NCI-H510A (cell line): ENCODE measurements around the gene UMODL1.

Experiments used
- DNase-seq: peaks from one replicate; lab custom pipeline; 2025; lab: John Stamatoyannopoulos, UW

UMODL1 gene

DNA sequence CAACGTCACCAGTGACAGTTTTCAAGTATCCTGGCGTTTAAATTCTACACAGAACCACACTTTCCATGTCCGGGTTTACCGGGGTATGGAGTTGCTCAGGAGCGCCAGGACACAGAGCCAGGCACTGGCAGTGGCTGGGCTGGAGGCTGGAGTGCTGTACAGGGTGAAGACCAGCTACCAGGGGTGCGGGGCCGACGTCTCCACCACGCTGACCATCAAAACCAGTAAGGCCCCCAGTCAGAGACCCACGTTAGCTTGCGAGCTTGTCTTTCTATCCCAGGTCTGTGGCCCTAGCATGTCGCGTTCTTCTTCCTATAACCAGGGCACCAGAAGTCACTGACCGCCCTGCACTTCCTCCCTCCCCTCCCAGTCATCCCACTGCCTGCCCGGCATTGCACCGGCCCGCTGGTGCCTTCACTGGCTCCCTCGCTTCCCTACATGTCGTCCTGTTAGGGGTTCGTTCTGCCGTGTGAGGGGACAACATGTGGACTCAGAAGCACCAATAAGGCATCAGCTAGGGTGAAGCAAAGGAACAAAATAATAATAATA, 27.9 kb downstream of the UMODL1 start:
- no peak for DNase-seq

DNA sequence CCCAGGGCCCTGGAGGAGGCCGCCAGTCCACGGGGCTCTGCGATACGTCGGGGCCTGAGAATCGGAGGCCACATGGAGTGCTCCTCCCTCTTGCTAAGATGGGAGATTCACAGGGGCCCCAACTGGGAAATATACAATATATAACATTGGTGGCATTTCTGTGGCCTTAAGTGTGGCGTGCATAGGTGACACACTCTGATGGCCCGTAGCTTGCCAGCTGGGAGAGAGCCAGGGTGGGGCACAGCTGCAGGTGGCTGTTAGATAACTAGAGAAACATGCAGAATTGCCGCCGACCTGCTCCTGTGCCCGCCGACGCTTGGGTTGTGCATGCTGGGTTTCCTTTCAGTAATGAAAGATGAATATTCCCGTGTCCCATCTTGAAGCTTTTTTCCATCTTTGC, 30.1 kb downstream of the UMODL1 start:
- DNase-seq: no peak

DNA sequence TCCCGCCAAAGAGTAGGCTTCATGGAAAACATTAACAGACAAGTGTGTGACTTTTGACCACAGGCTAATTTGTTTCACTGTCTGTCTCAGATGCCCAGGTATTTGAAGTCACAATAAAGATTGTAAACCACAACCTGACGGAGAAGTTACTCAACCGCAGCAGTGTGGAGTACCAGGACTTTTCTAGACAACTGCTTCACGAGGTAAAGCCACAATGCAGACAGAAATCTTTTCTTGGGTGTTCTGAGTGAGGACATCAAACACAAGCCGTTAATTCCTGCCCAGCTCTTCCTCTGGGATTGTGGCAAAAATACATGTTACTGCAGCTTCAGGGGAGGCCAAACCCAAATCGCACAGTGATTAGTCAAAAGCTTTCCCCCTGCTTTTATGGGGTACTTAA, 31.0 kb downstream of the UMODL1 start:
- no peak for DNase-seq

DNA sequence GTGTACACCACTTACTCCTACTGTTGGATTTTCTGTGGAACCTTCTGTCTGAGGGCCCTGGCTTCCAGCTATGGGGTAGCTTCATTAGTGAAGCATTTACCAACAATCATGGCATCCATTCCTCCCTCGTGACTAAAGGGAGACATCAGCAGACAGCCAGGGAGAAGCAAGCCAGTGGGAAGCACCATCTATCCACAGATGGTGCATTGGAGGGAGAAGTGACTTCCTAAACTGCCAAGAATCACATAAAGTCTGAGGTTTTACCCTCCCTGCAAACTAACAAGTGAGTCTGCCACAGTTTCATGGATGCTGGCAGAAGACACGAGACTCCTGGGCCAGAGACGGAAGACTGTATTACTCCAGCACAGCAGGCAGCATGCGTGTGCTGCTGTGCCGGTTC, 31.4 kb downstream of the UMODL1 start:
- DNase-seq: no peak

DNA sequence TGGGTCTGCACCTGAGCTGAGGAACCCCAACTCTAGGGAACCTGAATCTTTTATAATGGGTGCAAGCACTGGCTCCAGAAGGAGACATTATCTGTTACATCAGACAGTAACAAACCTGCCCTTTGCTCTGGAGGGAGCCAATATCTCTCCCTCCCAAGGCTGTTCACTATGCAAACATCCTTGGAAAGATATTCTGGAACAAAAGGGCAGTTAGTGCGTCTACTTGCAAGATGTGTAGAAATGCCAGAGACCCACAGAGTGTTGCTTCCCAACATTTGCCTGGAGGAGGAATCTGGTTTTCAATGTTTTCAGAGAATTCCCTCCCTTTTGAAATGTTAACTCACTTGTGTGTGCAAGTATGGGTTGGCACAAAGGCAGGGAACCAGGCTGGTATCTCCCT, 31.9 kb downstream of the UMODL1 start:
- no peak for DNase-seq

DNA sequence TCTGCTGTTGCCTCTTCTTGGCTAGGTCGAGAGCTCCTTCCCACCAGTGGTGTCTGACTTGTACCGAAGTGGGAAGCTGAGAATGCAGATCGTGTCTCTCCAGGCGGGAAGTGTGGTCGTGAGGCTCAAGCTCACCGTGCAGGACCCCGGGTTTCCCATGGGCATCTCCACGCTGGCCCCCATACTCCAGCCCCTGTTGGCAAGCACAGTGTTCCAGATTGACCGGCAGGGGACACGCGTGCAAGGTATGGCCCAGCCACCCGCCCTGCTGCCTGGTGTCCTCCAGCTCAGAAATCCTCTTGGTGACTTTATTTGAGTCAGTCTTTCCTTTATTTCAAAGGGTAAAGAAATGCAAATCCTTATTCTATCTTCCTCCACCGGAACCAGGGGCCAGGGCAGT, 32.7 kb downstream of the UMODL1 start:
- DNase-seq: no peak

DNA sequence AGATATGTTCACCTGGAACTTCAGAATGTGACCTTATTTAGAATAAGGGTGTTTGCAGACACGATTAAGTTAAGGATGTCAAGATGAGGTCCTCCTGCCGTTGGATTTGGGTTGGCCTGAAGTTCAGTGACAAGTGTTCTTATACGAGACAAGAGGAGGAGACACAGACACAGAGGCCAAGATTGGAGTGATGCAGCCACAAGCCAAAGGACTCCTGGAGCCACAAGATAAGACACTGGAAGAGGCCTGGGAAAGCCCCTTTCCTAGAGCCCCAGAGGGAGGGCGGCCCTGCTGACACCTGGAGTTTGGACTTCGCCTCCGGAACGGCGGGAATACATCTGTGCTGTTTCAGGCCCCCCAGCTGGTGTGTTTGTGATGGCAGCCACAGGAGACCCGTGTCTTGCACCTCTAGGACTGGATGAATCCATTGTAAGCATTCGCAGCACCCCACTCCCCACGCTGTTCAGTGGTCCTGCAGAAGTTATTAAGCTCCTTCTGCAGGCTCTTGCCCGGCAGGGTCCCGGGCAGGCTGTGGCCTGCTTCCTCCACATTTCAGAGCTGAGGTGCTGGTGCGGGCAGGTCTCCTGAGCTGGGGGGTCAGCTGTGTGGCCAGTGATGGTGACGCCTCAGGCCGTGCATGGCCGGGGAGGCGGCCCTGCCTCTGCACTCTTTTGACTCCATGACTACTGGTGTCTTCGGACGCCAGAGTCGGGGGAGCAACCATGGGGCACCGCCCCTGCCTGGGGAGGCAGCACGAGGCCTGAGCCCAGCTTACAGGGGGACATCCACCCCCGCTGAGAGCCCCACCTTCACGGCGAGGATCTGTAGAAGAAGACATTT, 34.6 kb downstream of the UMODL1 start:
- no peak for DNase-seq

DNA sequence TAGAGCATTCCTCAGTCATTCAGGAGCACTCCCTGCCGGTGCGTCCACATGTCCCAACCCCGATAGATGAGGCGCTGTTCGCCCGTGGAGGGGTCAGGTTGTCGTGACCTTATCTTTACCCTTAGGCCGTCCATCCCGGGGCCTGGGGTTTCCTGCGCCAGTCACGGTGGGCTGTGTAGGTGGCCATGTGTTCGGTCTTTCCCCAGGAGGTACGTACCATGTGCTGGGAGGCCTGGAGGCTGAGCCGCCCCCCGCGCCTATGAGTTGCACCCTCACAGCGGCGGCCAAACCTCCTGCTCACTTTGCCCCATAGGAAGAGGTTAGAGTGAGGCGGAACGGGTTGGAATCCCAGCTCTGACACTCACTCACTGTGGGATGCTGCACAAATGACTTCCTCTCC, 35.3 kb downstream of the UMODL1 start:
- DNase-seq: no peak

DNA sequence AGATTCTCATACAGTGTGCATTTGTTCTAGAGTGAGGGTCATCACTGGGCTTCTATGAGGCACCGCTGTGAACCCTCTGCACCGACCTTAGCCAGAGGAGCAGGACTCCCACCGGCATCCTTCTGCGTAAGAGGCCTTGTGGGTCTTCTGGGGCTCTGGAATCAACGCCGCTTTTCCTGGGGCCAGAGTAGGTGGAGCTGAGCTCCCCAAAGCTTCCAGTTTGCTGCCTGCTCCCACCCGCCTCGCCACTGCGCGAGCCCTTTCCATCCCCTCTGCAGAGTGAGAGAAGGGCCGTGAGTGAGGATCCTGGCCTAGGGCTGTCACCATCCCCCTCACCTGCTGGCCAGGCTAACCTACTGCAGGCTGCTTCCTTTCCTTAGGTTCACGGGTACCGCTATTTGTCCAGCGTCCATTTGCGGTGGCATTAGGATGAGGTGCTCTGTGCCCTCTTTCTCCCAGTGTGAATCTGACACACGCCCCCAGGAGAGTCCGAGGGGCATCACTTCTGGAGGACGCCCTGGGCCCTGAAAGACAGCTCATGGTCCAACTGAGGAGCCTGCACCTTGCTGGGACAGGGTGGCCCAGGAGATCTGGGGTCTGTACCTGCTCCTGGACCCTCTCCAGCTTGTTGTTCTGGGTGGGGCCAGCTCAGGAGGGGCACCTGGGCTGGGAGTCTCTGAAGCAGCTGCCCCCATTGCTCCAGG, 36.2 kb downstream of the UMODL1 start:
- no peak for DNase-seq

DNA sequence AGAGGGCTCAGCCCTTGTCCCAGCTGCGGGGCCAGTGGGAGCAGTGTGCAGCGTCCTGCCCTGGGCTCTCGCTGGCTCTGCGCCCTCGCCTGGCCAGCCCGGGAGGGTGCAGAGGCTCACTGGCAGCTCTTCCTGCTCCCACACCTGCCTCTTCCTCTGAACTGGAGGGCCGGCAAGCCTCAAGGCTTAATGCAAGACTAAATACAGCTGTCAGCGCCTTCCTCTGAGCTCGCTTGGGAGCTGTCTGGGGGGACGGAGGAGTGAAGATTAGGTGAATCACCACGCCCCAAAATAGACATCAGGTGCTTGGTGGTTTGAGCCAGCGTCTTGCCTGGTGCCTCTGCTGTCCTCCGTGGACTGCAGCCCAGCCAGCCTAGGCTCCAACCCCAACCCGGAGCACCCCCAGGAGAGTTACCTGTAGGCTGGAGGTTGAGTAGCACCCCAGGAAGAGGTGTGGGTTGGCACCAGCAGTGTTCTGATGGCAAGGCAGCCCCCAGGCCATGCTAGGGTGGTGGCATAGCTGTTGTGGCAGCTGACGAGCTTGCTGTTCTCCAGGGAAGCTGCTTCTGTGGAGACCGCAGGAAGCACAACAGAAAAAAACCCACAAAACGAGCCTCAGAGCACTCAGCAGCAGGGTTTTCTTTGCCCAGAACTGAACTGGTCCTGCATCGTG, 36.9 kb downstream of the UMODL1 start:
- peak; percentile 72 for DNase-seq

DNA sequence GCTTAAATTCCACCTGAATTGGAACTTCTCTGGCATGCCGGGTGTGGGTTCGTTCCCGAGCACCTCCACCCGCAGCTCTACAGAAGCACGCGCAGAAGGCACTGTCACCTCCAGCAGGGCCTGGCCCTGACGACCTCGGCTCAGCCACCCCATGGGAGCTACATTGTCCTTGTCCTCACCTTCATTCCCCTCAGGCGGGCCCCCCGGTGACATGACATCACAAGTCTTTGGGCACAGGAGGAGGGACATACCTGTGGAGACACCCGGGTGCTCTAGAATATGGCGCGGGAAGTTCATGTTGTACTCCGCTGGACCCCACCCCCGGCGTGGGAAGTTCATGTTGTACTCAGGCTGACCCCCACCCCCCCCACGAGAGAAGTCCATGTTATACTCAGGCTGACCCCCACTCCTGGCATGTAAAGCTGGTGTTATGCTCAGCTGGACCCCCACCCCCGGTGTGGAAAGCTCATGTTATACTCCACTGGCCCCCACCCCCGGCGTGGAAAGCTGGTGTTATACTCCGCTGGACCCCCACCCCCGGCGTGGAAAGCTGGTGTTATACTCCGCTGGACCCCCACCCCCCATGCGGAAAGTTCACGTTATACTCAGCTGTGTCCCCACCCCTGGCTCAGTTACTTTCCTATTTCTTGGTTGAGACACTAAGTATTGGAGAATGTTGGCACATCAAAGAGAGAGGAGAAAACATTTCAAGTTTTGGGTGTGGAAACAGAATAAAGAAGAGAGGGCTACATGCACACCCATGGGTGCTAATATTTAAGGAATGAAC, 37.6 kb downstream of the UMODL1 start:
- DNase-seq: no peak

DNA sequence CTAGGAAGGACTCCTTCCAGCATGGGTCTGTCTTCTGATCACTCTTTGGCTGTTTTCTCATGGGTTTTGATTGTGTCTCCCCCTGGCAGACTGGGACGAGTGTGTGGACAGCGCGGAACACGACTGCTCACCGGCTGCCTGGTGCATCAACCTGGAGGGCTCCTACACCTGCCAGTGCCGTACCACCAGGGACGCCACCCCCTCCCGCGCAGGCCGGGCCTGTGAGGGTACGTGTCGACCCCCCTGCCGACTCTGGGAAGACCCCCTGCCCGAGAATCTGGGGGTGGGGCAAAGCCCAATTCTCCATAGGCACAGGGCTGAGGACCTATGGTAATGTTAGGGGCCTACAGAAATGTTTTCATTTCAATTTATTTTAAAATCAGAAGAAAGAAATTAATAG, 38.4 kb downstream of the UMODL1 start:
- no peak for DNase-seq

DNA sequence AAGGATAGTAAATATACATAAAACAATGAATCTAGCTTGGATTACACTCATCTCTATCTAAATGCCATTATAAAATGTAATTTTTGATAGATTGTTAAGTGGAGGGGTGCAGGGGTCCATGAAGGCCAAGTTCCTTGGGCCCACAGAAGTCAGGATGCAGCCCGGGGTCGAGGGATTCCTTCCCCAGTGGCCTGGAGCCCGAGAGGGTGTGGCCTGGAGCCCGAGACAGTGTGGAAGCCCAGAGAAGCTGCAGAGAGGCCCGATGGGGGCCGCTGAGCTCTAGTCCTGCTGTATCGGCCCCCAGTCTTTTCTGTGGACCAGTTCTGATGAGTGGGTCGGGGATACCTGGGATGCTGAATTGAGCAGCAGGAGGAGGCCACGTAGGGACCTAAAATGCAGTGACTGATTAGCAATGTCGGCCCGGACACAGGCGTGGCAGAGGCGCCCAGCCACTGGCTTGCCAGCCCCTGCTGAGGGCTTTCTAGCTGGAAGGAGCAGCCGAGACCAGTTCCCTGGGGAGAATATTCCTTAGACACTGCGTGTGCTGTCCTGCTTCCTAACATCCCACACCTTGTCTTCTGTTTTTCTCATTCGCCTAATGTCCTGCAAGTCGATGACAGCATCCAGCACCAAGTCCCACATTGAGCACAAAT, 38.9 kb downstream of the UMODL1 start:
- no peak for DNase-seq

DNA sequence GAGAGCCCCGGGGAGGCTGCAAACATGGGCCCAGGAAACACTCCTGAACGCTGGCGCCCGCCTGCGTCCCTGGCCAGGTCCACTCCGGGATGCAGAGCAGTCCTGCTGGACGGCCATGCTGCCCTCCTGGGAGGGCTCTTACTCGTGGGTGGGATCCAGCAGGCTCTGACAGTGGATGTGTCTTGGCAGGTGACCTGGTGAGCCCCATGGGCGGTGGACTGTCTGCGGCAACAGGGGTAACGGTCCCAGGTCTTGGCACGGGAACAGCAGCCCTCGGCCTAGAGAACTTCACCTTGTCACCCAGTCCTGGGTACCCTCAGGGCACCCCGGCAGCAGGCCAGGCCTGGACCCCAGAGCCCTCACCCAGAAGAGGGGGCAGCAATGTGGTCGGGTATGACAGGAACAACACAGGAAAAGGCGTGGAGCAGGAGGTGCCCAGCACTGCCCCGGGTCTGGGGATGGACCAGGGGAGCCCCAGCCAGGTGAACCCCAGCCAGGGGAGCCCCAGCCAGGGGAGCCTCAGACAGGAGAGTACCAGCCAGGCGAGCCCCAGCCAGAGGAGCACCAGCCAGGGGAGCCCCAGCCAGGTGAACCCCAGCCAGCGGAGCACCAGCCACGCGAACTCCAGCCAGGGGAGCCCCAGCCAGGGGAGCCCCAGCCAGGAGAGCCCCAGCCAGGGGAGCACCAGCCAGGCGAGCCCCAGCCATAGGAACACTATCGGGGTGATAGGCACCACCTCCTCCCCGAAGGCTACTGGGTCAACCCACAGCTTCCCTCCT, 39.8 kb downstream of the UMODL1 start:
- DNase-seq: no peak

DNA sequence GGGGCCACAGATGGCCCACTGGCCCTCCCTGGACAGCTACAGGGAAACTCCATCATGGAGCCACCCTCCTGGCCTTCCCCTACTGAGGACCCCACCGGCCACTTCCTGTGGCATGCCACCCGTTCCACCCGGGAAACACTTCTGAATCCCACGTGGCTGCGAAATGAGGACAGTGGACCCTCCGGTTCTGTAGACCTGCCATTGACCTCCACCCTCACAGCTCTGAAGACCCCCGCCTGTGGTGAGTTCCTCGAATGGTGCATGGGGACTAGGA, 40.3 kb downstream of the UMODL1 start:
- DNase-seq: no peak

DNA sequence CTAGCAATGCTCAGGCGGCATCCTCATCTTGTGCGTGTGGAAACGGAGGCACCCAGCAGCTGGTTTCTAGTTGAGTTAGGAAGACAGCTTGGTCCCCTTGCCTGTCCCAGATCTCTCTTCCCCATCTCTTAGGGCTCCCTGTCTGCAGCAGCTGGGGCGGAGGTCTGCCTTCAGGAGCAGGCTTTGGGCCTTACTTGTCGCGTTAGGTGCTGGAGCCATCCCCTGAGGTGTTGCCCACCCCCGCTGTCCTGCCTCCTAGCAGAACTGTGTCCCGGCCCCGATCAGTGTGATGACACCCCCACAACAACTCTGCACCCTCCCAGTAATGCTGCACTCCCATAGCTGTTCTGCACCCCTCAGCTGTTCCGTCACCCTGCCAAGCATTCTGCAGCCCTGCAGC, 40.7 kb downstream of the UMODL1 start:
- no peak for DNase-seq

DNA sequence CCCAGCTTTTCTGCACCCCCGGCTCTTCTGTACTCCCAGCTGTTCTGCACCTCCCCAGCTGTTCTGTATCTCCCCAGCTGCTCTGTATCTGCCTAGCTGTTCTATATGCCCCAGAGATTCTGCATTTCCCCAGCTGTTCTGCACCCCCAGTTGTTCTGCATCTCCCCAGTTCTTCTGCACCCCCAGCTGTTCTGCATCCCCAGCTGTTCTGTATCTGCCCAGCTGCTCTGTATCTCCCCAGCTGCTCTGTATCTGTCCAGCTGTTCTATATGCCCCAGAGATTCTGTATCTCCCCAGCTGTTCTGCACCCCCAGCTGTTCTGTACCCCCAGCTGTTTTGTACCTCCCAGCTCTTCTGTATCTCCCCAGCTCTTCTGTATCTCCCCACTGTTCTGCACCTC, 41.1 kb downstream of the UMODL1 start:
- DNase-seq: no peak

DNA sequence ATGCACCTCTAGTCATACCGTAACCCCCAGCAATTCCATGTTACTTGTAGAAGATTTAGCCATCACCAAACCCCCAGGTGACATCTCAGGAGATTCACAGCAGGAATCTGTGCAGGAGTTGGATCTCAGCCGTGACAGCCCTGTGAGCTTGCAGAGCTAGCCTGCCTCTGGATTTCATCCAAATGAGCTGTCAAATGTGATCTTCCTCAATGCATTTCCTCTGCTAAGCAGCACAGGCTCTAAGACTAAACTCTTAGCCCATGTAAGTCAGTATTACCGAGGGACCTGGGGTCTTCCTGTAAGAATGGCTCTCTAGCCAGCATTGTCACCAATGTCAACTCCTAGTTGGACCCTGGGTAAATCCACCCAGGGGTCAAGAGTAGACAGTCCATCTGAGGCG, 41.7 kb downstream of the UMODL1 start:
- no peak for DNase-seq

DNA sequence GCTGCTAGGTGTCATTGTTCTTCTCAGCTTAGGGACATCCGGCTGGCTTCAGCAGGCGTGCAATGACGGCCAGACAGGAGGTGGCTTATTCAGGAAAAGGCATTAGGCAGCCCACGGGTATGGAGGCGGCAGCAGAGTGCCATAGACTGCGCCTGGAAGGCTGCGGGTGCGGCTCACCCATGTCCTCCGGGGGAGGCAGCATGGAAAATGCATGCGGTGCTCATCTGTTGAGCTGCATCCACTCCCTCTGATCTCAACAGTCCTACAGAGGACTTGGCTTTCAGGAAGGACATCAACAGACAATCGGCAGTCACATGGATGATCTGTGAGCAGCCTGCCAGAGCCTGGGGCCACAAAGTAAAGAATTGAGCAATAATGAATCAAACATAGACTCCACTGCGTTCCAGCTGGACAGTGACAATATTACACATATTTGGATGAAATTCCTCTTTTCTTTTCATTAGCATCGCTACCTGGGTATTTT, 42.9 kb downstream of the UMODL1 start:
- DNase-seq: no peak

DNA sequence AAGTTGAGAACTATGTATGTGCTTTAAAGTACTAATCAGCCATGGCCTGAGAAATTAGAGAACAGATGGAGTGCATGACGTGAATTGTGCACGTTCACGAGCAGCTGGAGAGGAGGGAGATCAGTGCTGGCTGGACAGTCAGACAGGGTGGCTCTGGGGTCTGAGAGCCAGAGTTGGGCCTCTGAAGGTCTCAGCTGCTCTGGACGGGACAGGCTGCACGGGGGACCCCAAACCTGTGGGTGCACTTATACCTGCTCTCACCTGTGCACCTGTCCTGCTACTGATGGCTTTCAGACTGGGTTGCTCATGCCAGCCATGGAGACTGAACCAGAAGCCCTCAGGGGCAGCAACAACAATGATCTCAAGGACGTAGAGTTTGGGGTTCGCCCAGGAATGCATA, 43.5 kb downstream of the UMODL1 start:
- no peak for DNase-seq
